CD4-positive, alpha-beta T cell treated with Interleukin-2 at 100 ng/mL for 4 hours (primary cell): ENCODE results near the gene ABL1.

Experiments used
- DNase-seq: peaks from one replicate; pipeline ENCODE4 v3.0.0-alpha.2; 2020; ENCODE audit warnings: low spot score

Gene ABL1

GRCh38 chr9:130918101-130918825, 83.2 kb downstream of the ABL1 start:
- no peak for DNase-seq

DNA sequence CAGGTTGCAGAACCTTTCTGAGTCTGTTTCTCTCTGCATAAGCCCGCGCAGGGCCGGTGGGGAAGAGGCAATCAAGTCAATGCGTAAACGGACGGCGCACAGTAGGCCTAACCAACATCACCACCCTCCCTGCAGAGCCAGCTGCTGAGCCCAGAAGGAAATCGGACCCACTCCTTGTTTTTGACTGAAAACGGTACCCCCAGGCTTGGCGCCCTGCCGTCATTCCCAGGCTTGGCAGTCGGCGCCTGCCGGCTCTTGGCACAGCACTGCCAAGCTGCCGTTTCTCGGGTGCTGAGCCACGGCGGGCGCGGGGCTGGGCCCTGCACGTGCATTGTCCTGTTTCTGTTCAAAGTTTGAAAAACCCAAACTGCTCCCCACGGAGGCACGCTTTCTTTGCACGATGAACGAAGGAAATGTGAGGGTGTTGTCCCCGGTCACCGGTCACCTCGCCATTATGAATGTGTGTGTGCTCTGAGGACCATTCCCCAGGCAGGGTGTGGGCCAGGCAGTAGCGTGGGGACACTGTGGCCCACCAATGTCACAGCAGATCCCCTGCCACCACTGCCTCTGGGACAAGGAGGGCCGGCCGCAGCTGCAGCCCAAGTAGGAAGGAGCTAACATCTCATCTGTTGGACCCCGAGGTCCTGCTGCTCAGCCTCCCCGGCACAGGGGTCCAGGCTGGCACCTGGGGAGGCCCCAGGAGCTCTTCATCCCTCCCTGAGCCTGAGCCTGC, 83.9 kb downstream of the ABL1 start:
- no peak for DNase-seq

- DNase-seq: no peak
Measured at GRCh38 chr9:130919559-130920145, 84.6 kb downstream of the ABL1 start.

- no peak for DNase-seq
Measured at GRCh38 chr9:130920233-130920632, 85.2 kb downstream of the ABL1 start.

DNA sequence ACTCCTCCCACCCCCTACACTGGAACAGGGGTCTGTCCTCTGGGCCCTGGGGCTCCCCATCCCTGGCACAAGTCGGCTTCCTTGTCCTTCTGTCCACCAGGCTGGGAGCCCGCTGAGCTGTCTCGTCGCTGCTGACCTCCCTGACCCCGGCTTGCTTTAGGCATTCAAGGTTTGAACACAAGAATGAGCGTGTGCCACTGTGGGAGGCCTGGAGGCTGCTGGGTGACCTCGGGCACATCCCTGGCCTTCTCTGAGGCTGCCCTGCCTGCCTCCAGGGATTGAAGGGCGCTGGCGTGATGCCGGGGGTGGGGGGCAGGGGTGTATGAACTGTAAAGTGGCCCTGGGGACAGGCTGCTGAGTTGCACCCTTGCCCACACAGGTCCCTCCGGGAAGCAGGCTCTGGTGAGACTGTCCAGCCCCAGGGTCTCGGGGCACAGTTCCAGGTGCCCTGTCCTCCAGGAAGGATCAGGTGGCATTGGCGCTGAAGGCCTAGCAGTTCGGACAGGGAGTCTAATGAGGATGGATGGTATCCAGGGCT, 85.8 kb downstream of the ABL1 start:
- DNase-seq: no peak

DNA sequence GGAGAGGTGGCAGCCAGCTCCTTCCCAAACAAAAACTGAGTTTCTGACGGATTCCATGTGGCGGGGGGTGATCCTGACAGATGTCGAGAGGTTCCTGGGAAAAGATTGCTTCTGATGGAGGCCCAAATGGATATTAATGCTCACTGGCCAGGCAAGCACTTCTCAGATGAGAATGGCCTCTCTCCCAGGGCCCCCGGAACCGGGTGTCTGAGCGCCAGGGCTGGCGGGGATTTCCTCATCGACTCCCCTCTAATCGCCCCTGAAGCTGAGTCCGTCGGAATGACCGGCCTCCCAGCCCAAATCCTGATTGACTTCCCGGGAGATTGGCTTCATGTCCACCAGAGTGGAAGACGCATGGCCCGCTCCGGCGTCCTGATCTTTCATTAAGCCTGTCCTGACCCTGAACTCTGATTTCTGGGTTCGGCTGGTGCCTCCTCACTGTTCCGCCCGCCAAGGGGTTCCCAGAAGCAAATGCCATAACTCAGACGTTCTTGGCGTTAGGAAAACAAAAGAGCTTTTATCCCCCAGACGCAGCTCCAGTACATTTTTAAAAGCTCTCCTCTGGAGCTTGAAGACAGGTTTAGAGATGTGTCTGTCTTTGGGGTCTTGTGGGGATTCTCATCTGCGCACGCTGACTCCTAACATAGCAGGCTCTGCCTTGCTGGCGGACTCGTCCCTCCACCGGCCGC, 86.4 kb downstream of the ABL1 start:
- DNase-seq: no peak

DNA sequence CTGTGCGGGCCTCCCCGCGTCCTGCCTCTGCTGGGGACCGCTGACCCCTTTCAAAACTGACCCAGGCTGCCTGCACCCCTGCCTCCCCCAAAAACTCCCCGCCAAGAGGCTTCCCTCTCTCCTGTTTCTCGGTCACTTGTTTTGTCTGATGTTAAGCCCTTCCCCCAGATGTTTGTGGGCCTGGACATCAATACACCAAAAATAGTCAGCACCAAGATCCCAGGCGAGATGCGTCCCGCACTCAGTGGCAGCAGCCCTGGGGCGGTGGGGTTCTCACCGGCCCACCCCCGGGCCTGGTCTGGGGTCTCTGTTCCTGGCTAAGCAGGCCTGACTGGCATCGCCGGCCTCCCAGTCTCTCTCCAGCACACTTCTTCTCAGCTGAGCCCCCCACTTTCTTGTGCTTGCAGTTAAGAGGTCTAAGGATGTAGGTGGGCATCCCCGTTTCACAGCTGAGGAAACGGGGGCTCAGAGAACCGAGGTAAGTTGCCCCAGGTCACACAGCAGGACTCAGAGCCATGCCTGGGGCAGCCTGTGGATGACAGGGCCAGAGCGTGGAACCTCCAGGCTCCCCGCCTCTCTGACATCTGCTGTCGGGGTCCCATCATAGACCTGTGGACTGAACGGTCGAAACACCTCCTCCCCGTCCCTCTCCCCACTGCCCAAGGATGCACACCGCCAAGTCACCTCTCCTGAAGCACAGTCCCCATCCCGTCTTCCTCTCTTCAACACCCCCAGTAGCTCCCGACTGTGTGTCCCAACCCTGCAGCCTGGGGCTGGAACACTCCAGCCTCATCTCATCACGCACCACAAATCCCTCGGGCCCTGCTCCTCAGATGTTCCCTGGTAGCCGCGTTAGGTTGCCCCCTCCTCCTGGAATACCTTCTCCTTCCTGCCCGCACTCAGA, 87.2 kb downstream of the ABL1 start:
- DNase-seq: no peak

- DNase-seq: no peak
Measured at GRCh38 chr9:130922893-130923610, 88.0 kb downstream of the ABL1 start.

DNA sequence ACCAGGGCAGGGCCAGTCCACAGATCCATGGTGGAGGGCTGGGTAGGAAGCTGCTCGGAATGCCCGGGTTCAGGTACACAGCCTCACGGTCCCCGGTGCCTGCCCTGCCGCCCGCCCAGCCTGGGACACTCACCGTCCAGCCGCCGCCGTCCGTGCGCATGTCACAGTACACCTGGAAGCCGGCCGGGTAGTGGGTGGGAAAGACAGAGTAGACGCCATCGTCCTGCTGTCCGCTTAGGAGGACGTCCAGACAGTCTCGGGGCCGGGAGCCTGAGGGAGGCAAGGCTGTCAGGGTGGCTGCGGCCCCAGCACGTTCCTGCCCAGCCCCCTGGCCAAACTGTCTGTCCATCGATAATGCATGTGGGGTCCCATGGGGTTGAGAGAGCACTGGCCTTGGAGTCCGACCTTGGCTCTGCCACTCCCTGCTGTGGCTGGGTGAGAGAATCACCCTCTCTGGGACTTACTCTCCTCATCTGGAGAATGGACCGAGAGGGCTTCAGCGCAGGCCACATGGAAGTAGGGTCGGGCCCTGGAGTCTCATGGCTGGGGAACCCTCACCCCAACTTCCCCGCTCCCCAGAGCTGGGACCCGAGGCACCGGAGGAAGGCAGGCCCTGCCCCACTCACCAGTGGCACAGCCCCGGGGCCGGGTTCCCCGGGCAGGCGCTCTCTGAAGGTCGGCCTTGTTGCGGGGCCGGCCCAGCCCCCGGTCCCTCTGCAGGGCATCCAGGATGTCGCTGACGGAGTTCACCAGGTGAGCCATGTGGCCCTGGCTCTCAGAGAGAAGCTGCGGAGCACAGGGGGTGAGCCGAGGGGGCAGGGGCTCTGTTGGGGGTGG, 88.8 kb downstream of the ABL1 start:
- no peak for DNase-seq

DNA sequence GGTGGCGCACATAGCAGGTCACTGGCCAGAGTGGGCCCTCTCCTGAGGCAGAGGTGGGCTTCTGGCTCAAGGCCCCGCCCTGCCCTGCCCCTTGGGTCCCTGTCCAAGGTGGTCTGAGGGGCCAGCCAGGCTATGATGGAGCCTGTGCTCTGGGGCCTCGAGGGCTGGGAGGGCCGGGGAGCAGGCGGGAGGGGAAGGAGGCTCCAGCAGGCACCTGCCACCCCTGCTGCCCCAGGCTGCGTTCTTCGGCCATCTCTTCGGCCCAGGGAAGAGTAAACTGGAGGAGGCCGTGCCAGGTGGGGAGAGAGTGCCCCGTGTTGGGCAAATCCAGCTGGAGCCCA, 89.4 kb downstream of the ABL1 start:
- no peak for DNase-seq

DNA sequence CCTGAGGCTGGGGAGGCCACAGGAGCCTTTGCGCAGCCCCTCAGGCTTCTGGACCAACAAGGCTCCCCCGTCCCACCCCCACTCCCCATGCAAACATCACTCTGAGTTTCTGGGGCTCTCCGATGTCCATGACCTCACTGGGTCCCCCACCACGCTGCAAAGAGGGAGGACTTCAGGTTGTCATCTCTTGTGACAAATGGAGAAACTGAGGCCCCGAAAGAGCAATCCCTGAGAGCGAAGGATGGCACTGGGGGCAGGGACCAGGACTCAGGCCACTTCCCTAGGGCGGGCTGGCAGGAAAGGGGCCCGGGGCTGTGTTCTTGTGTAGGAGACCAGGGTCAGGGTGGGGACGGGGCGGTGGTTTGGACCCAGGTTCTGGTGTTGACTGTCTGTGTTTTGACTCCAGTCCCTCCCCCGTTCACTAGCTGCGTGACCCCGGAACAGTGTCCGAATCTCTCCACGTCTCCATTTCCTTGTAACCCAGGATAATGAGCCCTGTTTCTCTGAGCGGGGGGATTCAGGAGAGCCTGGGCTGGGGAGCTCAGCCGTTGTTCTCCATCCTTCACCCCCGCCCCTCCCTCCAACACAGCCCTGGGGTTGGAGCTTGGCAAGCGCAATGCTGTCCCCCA, 90.1 kb downstream of the ABL1 start:
- DNase-seq: no peak

DNA sequence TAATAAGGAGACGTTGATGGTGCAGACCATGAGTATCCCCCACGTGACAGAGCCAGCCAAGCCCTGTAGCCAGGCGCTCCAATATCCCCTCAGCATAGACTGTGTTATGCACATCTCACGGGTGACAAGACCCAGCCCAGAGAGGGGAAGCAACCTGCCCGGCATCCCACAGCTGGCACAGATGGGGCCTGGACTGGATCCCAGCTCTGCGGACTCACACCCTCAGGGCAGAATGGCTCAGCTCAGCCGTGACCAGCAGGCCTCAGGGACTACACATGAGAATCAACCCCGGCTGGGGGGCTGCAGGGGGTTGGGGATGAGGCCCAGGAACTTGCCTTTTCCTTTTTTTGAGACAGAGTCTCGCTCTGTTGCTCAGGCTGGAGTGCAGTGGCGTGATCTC, 92.3 kb downstream of the ABL1 start:
- no peak for DNase-seq

GRCh38 chr9:130927995-130928900, 93.2 kb downstream of the ABL1 start:
- DNase-seq: no peak

DNA sequence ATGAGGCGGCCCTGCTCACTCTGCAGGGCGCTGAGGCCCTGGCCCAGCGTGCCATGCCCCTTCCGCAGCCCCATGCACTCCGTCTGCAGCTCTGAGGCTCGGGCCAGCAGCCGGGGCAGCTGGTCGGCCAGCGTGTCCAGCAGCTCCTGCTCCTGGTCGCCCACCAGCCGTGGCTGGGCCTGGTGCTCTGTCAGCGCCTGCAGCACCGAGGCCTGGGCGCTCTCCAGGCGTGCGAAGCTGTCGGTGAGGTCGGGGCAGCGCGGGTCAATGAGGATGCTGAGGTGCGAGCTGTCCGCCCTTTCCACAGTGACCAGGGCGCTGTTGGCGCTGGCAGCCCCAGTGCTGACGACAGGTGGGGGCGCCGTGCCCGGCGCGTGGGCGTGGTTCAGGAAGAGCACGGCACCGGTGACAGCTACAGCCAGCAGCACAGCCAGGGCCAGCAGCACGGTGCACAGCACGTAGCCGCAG, 94.6 kb downstream of the ABL1 start:
- no peak for DNase-seq

DNA sequence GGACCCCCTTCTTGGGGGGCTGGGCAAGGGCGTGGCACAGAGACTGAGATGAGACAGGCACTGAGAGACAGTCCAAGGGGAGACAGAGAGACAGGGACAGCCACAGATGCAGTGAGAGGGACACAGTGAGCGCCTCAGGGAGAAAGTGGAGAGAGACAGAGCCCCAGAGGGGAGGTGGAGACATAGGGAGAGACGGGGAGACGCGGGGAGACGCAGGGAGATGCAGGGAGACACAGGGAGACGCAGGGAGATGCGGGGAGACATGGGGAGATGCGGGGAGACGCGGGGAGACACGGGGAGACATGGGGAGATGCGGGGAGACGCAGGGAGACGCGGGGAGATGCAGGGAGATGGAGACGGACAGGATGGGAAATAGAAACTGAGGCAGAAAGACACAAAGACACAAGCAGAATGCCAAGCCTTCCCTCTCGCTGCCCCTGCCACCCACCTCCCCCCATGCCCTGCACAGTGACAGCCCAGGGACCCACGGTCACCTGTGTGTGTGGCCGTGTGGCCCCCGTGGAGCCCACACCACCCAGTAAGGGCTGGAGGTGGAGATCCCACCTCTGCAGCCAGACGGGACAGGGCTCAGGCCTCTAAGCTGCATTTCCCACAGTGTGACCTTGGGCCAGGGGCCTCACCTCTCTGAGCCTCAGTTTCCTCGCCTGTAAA, 95.2 kb downstream of the ABL1 start:
- no peak for DNase-seq

GRCh38 chr9:130930804-130931349, 95.8 kb downstream of the ABL1 start:
- no peak for DNase-seq

GRCh38 chr9:130931508-130932254, 96.6 kb downstream of the ABL1 start:
- no peak for DNase-seq
